CD4-positive, alpha-beta T cell treated with Interferon alpha-2 for 1 hour (primary cell): Measurements from ENCODE around the gene SWAP70.
A peak's percentile ranks its signal among the peaks of the same experiment; 100 is the strongest.

ENCODE experiments used
- DNase-seq, 2 donors: peaks; one replicate each; pipeline ENCODE4 v3.0.0-alpha.2; 2020 to 2022

SWAP70 gene

GRCh38 chr11:9651899-9652748 lies 11.8 kb upstream of the SWAP70 start:
- DNase-seq: no peak

GRCh38 chr11:9653871-9654270 lies 10.0 kb upstream of the SWAP70 start:
- no peak for DNase-seq

GRCh38 chr11:9656864-9657263 lies 7.0 kb upstream of the SWAP70 start:
- DNase-seq: no peak

- DNase-seq: no peak
Observed at GRCh38 chr11:9657531-9657930, 6.3 kb upstream of the SWAP70 start.

DNA sequence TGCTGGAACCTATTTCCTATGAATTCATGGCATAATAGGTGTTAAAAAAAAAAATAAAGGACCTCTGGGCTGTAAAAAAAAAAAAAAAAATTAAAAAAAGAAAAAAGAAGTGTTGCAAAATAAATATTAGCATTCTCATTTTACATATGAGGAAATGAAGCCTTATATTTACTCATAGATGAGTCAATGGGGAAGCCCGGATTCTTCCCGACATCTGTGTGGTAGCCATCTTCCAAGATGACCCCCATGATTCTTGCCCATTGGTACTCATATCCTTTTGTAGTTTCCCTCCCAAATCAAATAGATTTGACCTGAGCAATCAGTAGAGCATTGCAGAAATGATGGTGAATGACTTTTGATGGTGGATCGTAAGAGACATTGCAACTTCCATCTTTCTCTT lies 3.0 kb upstream of the SWAP70 start:
- peak in 1 of 2 donors; percentile 30 for DNase-seq

- DNase-seq: peak in 1 of 2 donors; percentile 42
Observed at GRCh38 chr11:9662273-9662672, 1.6 kb upstream of the SWAP70 start.

DNA sequence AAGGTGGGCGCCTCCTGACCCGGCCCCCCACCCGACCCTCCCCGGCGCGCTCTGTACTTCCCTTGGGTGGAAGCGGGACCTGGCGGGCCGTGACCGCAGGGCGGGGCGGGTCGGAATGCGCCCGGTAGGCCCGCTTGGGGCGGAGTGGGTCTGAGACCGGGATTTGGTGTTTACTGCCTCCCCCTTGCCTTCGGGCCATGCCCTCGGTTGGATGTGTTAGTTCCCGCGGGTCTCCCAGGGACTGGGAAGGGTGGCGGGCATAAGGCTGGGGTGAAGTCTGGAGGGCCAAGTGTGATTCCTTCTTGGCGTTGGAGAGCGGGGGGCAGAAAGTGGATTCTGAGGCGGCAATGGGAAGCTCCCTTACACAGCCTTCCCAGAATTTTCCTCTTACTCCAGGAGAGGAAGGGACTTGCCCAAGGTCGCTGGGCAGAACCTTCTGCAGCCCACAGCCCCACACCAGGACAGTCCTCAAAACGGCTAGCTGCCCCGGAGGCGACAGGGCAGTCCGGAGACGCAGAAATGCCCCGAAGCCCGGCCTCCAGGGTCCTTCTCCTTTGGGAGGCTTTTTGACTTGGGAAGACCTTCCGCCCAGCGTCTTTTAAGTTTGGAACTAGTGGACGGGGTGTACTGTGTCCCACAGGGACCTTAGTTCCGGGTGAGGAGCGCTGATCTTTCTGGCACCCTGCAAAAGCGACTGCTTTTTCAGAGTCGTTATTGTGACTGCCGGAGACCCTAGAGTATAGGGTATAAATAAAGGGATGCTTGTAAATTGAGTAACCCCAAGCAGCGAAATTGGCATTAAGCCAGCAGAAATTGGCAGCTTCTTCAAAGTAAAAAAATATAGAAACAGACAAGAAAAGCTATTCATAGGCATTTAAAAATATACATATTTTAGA lies 647 bp downstream of the SWAP70 start:
- peak in 1 of 2 donors; percentile 13 for DNase-seq

GRCh38 chr11:9665749-9666148 lies 1.9 kb downstream of the SWAP70 start:
- no peak for DNase-seq

- DNase-seq: no peak
Observed at GRCh38 chr11:9669954-9670353, 6.1 kb downstream of the SWAP70 start.

DNA sequence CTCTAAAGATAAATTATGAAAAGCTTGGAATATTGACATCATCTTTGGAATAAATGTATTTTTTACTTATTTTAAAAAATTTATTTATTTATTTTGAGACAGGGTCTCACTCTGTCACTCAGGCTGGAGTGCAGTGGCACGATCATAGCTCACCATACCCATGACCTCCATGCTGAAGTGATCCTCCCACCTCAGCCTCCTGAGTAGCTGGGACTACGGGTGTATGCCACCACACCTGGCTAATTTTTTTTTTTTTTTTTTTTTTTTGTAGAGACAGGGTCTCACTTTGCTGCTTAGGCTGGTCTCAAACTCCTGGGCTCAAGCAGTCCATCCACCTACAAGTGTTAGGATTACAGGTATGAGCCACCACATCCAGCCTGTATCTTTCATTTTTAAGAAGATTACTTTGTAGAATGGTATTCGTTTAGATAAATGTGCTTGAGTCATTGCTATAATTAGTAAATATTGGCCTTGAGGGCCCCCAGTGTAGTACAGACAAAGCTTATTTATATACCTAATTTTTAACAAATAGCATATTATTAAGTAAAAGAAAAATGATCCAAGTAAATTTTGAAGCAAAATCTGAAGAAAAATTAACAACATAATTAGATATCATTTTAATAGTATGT lies 8.5 kb downstream of the SWAP70 start:
- DNase-seq: no peak

DNA sequence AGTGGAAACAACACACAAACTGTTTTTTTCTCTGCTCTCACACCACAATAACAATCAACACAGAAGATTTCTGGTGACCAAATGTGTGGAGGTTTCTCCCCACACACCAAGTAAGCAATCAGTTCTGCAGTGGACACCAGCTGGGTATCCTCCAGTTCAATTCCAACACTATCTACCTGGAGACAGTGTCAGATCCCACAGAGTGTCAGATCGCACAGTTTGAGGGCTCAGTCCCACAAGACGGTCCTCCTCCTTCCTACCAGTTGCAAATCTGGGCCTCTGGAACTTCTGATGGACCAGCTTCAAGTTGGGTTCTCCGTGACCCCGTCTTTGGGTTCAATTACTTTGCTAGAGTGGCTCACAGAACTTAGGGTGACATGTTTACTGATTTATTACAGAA lies 9.0 kb downstream of the SWAP70 start:
- DNase-seq: no peak

DNA sequence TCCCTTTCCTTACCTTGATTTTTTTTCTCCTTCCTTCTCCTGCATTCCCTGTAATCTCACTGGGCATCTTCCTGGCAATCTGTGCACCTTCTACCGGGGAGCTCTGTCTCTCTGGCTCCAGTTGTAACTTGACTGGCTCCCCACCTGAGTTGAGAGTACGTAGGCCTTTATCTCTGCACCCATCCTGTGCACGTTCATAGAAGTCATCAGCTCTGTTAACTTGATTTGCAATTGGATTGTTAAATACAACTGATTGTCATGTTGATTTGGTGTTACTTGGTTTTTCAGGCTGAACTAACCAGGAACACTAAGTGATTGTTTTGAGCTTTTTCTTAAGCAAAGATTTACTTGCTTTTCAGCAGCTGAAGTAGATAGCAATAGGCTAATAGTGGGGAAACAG lies 11.8 kb downstream of the SWAP70 start:
- no peak for DNase-seq

GRCh38 chr11:9677951-9678350 lies 14.1 kb downstream of the SWAP70 start:
- DNase-seq: no peak

DNA sequence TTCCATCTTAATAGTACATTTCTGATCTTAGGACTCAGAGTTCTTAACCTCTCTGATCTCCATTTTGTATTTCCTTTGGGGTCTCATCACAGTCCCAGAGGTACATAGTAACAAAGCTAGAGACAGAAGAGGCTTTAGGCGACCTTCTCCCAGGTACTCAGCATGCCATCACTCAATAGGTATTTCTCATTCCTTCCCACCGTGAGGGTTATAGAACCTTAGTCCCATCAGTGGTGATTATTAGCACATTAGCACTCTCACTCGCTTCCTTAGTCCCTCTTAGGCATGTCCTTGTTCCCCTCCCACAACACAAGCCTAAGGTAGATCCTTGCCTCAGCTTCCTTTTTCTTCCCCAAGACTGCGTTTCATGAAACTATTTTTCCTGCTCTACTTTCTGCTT lies 14.7 kb downstream of the SWAP70 start:
- no peak for DNase-seq

GRCh38 chr11:9680028-9680427 lies 16.2 kb downstream of the SWAP70 start:
- DNase-seq: no peak

DNA sequence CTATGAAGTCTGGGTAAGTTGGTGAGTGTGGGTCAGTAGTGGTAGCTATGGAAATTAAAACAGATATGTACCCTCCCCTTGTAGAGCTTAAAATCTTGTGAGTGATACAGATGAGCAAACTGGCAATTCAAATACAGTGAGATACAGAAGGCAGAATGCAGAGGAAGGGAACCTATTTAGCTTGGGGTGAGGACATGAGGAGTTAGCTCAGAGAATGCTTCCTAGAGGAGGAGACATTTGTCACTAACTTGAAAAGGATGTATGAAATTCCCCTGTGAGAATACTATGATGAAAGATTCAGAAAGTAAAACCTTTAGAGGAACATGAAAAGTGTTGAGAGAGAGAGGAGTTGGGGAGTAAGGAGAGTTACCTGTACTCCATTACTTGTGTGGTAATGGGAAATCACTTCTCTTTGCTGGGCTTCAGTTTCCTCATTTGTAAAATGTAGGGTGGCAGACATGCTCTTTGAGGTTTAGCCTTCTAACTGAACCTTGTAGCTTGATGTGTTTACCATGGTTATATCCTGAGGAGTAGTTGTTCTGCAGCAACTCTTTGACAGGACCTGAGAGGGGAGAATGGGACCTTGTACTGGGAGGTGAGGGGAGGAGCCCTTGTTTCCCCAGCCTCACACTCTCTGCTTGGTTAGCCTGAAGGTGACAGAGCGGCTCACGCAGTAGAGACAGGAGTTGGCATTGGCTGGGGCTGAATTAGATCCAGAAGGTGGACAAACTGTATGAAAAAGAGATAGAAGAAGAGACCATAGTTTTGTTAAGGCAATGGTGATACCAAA lies 17.9 kb downstream of the SWAP70 start:
- DNase-seq: no peak

GRCh38 chr11:9687711-9688477 lies 24.0 kb downstream of the SWAP70 start:
- no peak for DNase-seq

DNA sequence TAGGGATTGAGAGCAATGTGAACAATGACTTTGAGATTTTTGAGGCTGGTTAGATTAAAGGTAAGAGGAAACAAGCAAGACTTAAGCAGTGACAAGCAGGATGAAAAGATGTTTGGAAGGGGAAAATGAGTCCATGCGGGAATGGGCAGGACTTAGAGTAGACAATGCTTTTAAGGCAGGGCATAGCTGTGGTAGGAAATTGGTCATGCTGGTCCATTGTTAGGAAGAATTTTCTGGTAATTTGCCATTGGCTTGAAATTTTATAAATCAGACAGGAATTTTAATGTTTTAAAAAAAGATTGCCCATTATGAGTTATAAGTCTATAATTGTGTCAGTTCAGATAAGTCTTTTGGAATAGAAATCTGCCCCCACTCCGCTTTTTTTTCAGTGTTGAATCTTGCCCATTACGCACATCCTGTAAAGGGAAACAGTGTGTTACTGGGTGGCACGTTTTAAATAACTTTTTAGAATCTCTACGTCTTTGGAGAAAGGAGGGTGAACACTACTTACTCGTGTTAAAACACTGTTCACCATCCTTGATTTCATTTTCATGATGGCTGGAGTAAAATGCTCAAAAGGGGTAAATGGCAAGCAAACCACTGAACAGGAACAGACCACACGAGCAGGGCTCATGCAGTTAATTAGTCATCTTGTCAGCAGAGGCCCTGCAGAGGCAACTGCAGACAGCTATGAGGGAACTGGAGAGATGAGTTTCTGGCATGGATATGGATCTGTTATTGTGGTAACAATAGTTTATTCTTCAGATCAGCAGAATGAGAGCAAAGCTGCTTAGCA lies 25.0 kb downstream of the SWAP70 start:
- DNase-seq: peak in 1 of 2 donors; percentile 35

GRCh38 chr11:9689721-9690120 lies 25.8 kb downstream of the SWAP70 start:
- no peak for DNase-seq

DNA sequence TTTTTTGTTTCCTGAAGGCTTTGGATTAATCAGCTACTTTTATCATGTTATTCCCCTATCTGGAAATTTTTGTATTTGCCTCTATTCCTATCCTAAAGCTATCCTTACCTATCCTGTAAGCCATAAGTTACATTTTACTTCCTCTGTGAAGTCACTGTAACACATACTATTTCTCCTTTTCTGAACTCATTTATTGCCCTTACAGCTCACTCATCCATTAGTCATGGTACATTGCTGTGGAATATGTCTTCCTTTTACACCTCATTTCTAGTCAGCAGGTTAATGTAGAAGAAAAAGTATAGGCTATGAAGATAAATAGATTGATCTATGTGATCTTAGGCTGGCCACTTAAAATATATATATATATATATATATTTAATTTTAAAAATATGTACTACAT lies 28.0 kb downstream of the SWAP70 start:
- no peak for DNase-seq

DNA sequence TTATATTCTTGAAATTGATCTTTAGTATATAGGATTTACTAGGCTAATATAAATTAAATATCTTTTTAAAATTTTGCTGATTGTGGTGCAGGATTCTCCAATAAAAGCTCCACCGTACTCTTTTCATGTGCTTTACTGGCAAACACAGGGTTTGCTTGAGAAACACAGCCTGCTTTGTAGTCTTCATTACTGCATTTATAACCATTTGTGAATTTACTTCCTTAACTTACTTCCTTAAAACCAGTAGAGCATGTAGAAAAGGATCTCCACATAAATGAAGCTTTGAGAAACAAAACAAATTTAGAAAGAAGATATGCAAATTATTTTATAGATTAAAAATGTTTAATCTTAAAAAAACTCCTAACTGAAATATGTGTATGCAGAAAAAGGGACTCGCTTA lies 28.8 kb downstream of the SWAP70 start:
- DNase-seq: no peak
